Kasumi-1 (cell line): ENCODE measurements around the gene ARSD.
"Not testable (repeated sequence)": the region's sequence is repeated elsewhere in the genome, so short reads cannot be mapped to it uniquely, and the experiment has no call there.

Source experiments
- DNase-seq, 2 experiments: peaks; one replicate each; lab custom pipeline; 2025; lab: John Stamatoyannopoulos, UW

ARSD gene

GRCh38 chrX:2928583-2929434 lies at the start of gene ARSD:
Gene ARSD (minus strand): TSS chrX:2929339. CDS start chrX:2929275, 64 bp downstream.
- peak; percentile 39 to 48 for DNase-seq

- DNase-seq: not testable (repeated sequence)
Measured at GRCh38 chrX:2978639-2979038, 49.5 kb upstream of the ARSD start.

GRCh38 chrX:2974961-2975360 lies 45.8 kb upstream of the ARSD start:
- DNase-seq: no peak

- no peak for DNase-seq
Measured at GRCh38 chrX:2972391-2972790, 43.3 kb upstream of the ARSD start.

GRCh38 chrX:2969021-2969420 lies 39.9 kb upstream of the ARSD start:
- no peak for DNase-seq

- DNase-seq: no peak
Measured at GRCh38 chrX:2967998-2968909, 39.1 kb upstream of the ARSD start.

- no peak for DNase-seq
Measured at GRCh38 chrX:2967584-2967983, 38.4 kb upstream of the ARSD start.

GRCh38 chrX:2967012-2967411 lies 37.9 kb upstream of the ARSD start:
- DNase-seq: no peak

GRCh38 chrX:2965965-2966364 lies 36.8 kb upstream of the ARSD start:
- DNase-seq: no peak

GRCh38 chrX:2963992-2964794 lies 35.1 kb upstream of the ARSD start:
- DNase-seq: not testable (repeated sequence)

GRCh38 chrX:2963449-2963848 lies 34.3 kb upstream of the ARSD start:
- not testable (repeated sequence) for DNase-seq

- DNase-seq: no peak
Measured at GRCh38 chrX:2962381-2962780, 33.2 kb upstream of the ARSD start.

GRCh38 chrX:2960861-2961515 lies 31.8 kb upstream of the ARSD start:
- no peak for DNase-seq

GRCh38 chrX:2958199-2958598 lies 29.1 kb upstream of the ARSD start:
- no peak for DNase-seq

- no peak for DNase-seq
Measured at GRCh38 chrX:2955838-2956237, 26.7 kb upstream of the ARSD start.

- no peak for DNase-seq
Measured at GRCh38 chrX:2955281-2955680, 26.1 kb upstream of the ARSD start.

GRCh38 chrX:2954541-2954940 lies 25.4 kb upstream of the ARSD start:
- no peak for DNase-seq

GRCh38 chrX:2937942-2938341 lies 8.8 kb upstream of the ARSD start:
- not testable (repeated sequence) for DNase-seq

- peak; percentile 28 to 51 for DNase-seq
Measured at GRCh38 chrX:2934715-2935710, 5.9 kb upstream of the ARSD start.
